Measurements from ENCODE around the gene HES4. TPM values are rescaled to one million over a fixed set of nuclear protein-coding genes. Genes with fewer than 3 reads are reported as not detected.

The HES4 gene
- polyA plus RNA-seq, 1 donor (not counting 4 experiments of a cell fraction or from before 2014, with no cell fraction given) = 3.0 TPM

- no peak overlapping the region for H3K4me3 ChIP-seq (ENCODE audit: control insufficient read depth in 2 of 3, extremely low read depth in 1 of 3, insufficient read depth in 2 of 3, low read depth in 1 of 3, low read length in 3 of 3)
- dilution Hi-C loops (cut with MboI; ENCODE audit: extremely low pct_ligation_motif_present, low sequenced_read_pairs) = no loop called here
- H3K27ac ChIP-seq (ENCODE audit: control insufficient read depth, insufficient read depth, low read length) = no peak overlapping the region
- H3K79me2 ChIP-seq (ENCODE audit: control insufficient read depth, insufficient read depth, low read length) = peaks cover 34% of the 10 kb centered on the region
- DNase-seq (ENCODE audit: low read depth, low spot score) (no peak), FAIRE-seq (no peak)
- H3K27me3 ChIP-seq (ENCODE audit: control insufficient read depth, extremely low read depth, insufficient read depth, low read length) = no peaks in the 10 kb centered on the region
- H3K9ac ChIP-seq (ENCODE audit: control insufficient read depth, extremely low read depth, insufficient read depth, low read length) = no peak overlapping the region
- H3K9me1 ChIP-seq (ENCODE audit: control insufficient read depth, extremely low read depth, insufficient read depth, low read length) = peaks cover under 1% of the 10 kb centered on the region
- H3K36me3 ChIP-seq (ENCODE audit: control insufficient read depth in 2 of 2, extremely low read depth in 1 of 2, insufficient read depth in 2 of 2, low read length in 2 of 2) = peaks cover 34 to 42% of the 10 kb centered on the region in 2 experiments
- TF ChIP-seq EZH2 (IDR thresholded peaks at IDR 0.05; ENCODE audit: low read length) = no peak
- TF ChIP-seq, protein P1, sequence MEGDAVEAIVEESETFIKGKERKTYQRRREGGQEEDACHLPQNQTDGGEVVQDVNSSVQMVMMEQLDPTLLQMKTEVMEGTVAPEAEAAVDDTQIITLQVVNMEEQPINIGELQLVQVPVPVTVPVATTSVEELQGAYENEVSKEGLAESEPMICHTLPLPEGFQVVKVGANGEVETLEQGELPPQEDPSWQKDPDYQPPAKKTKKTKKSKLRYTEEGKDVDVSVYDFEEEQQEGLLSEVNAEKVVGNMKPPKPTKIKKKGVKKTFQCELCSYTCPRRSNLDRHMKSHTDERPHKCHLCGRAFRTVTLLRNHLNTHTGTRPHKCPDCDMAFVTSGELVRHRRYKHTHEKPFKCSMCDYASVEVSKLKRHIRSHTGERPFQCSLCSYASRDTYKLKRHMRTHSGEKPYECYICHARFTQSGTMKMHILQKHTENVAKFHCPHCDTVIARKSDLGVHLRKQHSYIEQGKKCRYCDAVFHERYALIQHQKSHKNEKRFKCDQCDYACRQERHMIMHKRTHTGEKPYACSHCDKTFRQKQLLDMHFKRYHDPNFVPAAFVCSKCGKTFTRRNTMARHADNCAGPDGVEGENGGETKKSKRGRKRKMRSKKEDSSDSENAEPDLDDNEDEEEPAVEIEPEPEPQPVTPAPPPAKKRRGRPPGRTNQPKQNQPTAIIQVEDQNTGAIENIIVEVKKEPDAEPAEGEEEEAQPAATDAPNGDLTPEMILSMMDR (optimal IDR thresholded peaks at IDR 0.05 in 1 of 3, IDR thresholded peaks at IDR 0.05 in 1 of 3, conservative IDR thresholded peaks at IDR 0.05 in 1 of 3; ENCODE audit: extremely low read depth in 1 of 3, insufficient read depth in 2 of 3, low read length in 3 of 3) = no peak
- no peak overlapping the region for H2AFZ ChIP-seq (ENCODE audit: control insufficient read depth, low read length)
- peaks cover 3% of the 10 kb centered on the region for H3K4me1 ChIP-seq (ENCODE audit: control insufficient read depth, extremely low read depth, insufficient read depth, low read length)
- no peaks in the 10 kb centered on the region for H3K9me3 ChIP-seq (ENCODE audit: control insufficient read depth, low read depth, low read length)
- no peak overlapping the region for H3K4me2 ChIP-seq (ENCODE audit: control insufficient read depth, extremely low read depth, insufficient read depth, low read depth, low read length)
- peaks cover 28% of the 10 kb centered on the region for H4K20me1 ChIP-seq (ENCODE audit: control insufficient read depth, extremely low read depth, insufficient read depth, low read length)
Measured at GRCh38 chr1:1045129-1045528, 45.2 kb upstream of the HES4 start.

GRCh38 chr1:1044455-1045078, 44.7 kb upstream of the HES4 start:
- H3K36me3 ChIP-seq (ENCODE audit: control insufficient read depth in 2 of 2, extremely low read depth in 1 of 2, insufficient read depth in 2 of 2, low read length in 2 of 2) = peaks cover 36 to 42% of the 10 kb centered on the region in 2 experiments
- H2AFZ ChIP-seq (ENCODE audit: control insufficient read depth, low read length) = no peak overlapping the region
- FAIRE-seq (no peak), DNase-seq (ENCODE audit: low read depth, low spot score) (no peak)
- H3K4me2 ChIP-seq (ENCODE audit: control insufficient read depth, extremely low read depth, insufficient read depth, low read depth, low read length) = no peak overlapping the region
- H3K27me3 ChIP-seq (ENCODE audit: control insufficient read depth, extremely low read depth, insufficient read depth, low read length) = no peaks in the 10 kb centered on the region
- no peak overlapping the region for H3K4me3 ChIP-seq (ENCODE audit: control insufficient read depth in 2 of 3, extremely low read depth in 1 of 3, insufficient read depth in 2 of 3, low read depth in 1 of 3, low read length in 3 of 3)
- H4K20me1 ChIP-seq (ENCODE audit: control insufficient read depth, extremely low read depth, insufficient read depth, low read length) = peaks cover 32% of the 10 kb centered on the region
- peaks cover 34% of the 10 kb centered on the region for H3K79me2 ChIP-seq (ENCODE audit: control insufficient read depth, insufficient read depth, low read length)
- peaks cover 3% of the 10 kb centered on the region for H3K9me1 ChIP-seq (ENCODE audit: control insufficient read depth, extremely low read depth, insufficient read depth, low read length)
- no peak overlapping the region for H3K27ac ChIP-seq (ENCODE audit: control insufficient read depth, insufficient read depth, low read length)
- dilution Hi-C loops (cut with MboI; ENCODE audit: extremely low pct_ligation_motif_present, low sequenced_read_pairs) = no loop called here
- peaks cover 7% of the 10 kb centered on the region for H3K4me1 ChIP-seq (ENCODE audit: control insufficient read depth, extremely low read depth, insufficient read depth, low read length)
- H3K9me3 ChIP-seq (ENCODE audit: control insufficient read depth, low read depth, low read length) = no peaks in the 10 kb centered on the region
- TF ChIP-seq, protein P1 (optimal IDR thresholded peaks at IDR 0.05 in 1 of 3, IDR thresholded peaks at IDR 0.05 in 1 of 3, conservative IDR thresholded peaks at IDR 0.05 in 1 of 3; ENCODE audit: extremely low read depth in 1 of 3, insufficient read depth in 2 of 3, low read length in 3 of 3) = no peak
- no peak for TF ChIP-seq EZH2 (IDR thresholded peaks at IDR 0.05; ENCODE audit: low read length)
- H3K9ac ChIP-seq (ENCODE audit: control insufficient read depth, extremely low read depth, insufficient read depth, low read length) = no peak overlapping the region
